ENCODE measurements around the gene TRIM31.
"Not testable (repeated sequence)": the region's sequence is repeated elsewhere in the genome, so short reads cannot be mapped to it uniquely, and the experiment has no call there.

DNA sequence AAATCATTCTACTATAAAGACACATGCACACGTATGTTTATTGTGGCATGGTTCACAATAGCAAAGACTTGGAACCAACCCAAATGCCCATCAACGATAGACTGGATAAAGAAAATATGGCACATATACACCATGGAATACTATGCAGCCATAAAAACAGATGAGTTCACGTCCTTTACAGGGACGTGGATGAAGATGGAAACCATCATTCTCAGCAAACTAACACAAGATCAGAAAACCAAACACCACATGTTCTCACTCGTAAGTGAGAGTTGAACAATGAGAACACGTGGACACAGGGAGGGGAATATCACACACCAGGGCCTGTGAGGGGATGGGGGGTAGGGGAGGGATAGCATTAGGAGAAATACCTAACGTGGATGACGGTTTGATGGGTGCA lies 27.4 kb upstream of the TRIM31 start:
- not testable (repeated sequence) for TF ChIP-seq EZH2 (IDR thresholded peaks at IDR 0.05; ENCODE audit: insufficient read depth, low read length)
- TF ChIP-seq, protein P1, sequence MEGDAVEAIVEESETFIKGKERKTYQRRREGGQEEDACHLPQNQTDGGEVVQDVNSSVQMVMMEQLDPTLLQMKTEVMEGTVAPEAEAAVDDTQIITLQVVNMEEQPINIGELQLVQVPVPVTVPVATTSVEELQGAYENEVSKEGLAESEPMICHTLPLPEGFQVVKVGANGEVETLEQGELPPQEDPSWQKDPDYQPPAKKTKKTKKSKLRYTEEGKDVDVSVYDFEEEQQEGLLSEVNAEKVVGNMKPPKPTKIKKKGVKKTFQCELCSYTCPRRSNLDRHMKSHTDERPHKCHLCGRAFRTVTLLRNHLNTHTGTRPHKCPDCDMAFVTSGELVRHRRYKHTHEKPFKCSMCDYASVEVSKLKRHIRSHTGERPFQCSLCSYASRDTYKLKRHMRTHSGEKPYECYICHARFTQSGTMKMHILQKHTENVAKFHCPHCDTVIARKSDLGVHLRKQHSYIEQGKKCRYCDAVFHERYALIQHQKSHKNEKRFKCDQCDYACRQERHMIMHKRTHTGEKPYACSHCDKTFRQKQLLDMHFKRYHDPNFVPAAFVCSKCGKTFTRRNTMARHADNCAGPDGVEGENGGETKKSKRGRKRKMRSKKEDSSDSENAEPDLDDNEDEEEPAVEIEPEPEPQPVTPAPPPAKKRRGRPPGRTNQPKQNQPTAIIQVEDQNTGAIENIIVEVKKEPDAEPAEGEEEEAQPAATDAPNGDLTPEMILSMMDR (IDR thresholded peaks at IDR 0.05; ENCODE audit: insufficient read depth, low read depth, low read length), result not testable (repeated sequence)

All from astrocyte (in vitro differentiated cells and primary cell).